Naive thymus-derived CD8-positive, alpha-beta T cell (primary cell): ENCODE measurements around the gene ATP6V1G1. TPM values are rescaled to one million over a fixed set of nuclear protein-coding genes. Genes with fewer than 3 reads are reported as not detected.

ENCODE experiments used
- ATAC-seq, 2 donors: fragments of 150-1000 bp; cut with Tn5 transposase in 1 of 2; sonication (Bioruptor Pico), chemical (Tn5 transposase) in 1 of 2; 1 replicate in 1 of 2; 2 replicates in 1 of 2; pipeline ENCODE4 v1.10.0; 2021; ENCODE audit warnings: mild to moderate bottlenecking in 2 of 2, moderate library complexity in 2 of 2
- POLR2A ChIA-PET: fragments of 350-600 bp; sonication (Branson Sonifier 250); formaldehyde crosslinking; loops from one replicate; lab custom pipeline; 2021; ENCODE audit warnings: antibody characterized with exemption; lab: Charles Lee
- DNase-seq, 10 donors: peaks; one replicate each; pipeline versions ENCODE4 v3.0.0 to v3.0.0-alpha.2; 2020 to 2022
- H3K27ac Mint-ChIP-seq, 10 donors: one replicate each; pipeline ENCODE4 v1.8.0; 2020 to 2022; ENCODE audit warnings: mild to moderate bottlenecking in 10 of 10, mixed read lengths in 10 of 10, moderate library complexity in 4 of 10, inconsistent platforms in 1 of 10
- H3K27me3 Mint-ChIP-seq, 5 donors: one replicate each; pipeline ENCODE4 v1.8.0; 2021 to 2022; ENCODE audit warnings: mixed read lengths in 5 of 5
- H3K36me3 Mint-ChIP-seq, 3 donors: one replicate each; pipeline ENCODE4 v1.8.0; 2020 to 2022; ENCODE audit warnings: mixed read lengths in 3 of 3, mild to moderate bottlenecking in 2 of 3, inconsistent platforms in 1 of 3
- H3K4me1 Mint-ChIP-seq, 4 donors: one replicate each; pipeline ENCODE4 v1.8.0; 2021 to 2022; ENCODE audit warnings: mixed read lengths in 4 of 4
- H3K4me3 Mint-ChIP-seq, 10 donors: one replicate each; pipeline ENCODE4 v1.8.0; 2020 to 2022; ENCODE audit warnings: mild to moderate bottlenecking in 10 of 10, mixed read lengths in 10 of 10, moderate library complexity in 6 of 10, inconsistent platforms in 1 of 10
- H3K9me3 Mint-ChIP-seq, 9 donors: one replicate each; pipeline ENCODE4 v1.8.0; 2020 to 2022; ENCODE audit warnings: mixed read lengths in 9 of 9, mild to moderate bottlenecking in 3 of 9, inconsistent platforms in 1 of 9, moderate library complexity in 1 of 9
- polyA plus RNA-seq, 3 donors: library from polyadenylated mRNA; unstranded; fragments of 300-500 nt; fragmentation: Illumina TruSeq; gene quantifications; one replicate each; pipeline ENCODE4 v1.2.3, GENCODE V29; 2021
- total RNA-seq, 8 experiments: library from RNA in 2 of 8; stranded (reverse) in 2 of 8; gene quantifications; one replicate each; pipeline ENCODE4 v1.2.3 and lab custom pipeline; 2021 to 2026

Gene ATP6V1G1, protein sequence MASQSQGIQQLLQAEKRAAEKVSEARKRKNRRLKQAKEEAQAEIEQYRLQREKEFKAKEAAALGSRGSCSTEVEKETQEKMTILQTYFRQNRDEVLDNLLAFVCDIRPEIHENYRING
- total RNA-seq (100 to 1,000 TPM; 165 to 170 TPM), polyA plus RNA-seq (100 to 1,000 TPM; 298 to 381 (median 349) TPM), total RNA-seq (lab: John Stamatoyannopoulos, UW) (83.2 to 146 (median 110) reads per million in 6 experiments)

DNA sequence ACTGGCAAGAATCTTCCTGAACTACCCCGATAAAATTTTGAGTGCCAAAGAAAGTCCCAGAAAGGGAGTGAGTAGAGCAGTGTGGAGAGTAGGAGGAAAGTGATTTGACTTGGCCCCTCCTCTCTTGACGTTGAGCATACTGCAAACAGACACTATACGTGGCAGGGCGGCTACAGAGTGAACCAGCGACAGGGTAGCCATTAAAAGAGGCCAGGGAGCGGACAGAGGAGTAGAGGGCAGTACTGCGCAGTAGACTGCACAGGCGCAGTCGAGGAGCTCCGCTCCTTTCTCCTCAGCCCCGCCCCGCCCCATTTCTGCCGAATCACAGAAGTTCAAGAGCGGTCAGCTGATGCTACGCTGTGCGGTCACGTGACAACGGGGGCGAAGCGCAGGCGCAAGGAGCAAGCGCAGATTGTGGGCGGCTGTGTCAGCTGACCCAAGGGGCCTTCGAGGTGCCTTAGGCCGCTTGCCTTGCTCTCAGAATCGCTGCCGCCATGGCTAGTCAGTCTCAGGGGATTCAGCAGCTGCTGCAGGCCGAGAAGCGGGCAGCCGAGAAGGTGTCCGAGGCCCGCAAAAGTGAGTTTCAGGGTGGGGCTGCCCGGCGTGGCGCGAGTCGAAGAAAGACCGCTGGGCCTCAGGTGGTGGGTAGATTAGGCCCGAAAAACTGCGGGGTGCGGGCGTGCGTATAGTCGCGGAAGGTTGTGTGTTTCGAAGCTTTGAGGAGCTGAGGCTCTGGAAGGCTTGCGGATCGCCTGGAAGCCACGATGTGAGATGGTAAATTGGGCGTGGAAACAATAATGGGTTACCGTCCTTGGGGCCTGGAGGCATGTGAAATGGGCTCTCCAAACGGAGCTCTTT, at the start of gene ATP6V1G1:
Gene ATP6V1G1, plus strand, starts transcription at position 425 of the 858 bp plus-strand sequence. Its CDS starts 70 bp downstream, at position 495.
- Mint-ChIP-seq H3K4me3 (peak within 1 kb of the TSS; percentile 96 to 100 (median 98)), H3K27me3 (no peaks in the 10 kb centered on the region), H3K4me1 (peaks cover 34 to 52% (median 49%) of the 10 kb centered on the region in 4 donors), H3K36me3 (peaks cover 6 to 19% (median 10%) of the 10 kb centered on the region in 3 donors), H3K27ac (peak within 1 kb of the TSS; percentile 99 to 100 (median 100)), H3K9me3 (no peaks in the 10 kb centered on the region)
- ATAC-seq, result peak; percentile 87 to 90
- peak; percentile 91 to 100 (median 98) for DNase-seq
- POLR2A ChIA-PET, result interaction anchor here (0.8 to 8.1 kb wide), 28 partner anchors 8 to 311 kb away, joined by 3 to 105 read pairs (median 4); partner anchors contain the start of genes AKNA, TMEM268 and WHRN

DNA sequence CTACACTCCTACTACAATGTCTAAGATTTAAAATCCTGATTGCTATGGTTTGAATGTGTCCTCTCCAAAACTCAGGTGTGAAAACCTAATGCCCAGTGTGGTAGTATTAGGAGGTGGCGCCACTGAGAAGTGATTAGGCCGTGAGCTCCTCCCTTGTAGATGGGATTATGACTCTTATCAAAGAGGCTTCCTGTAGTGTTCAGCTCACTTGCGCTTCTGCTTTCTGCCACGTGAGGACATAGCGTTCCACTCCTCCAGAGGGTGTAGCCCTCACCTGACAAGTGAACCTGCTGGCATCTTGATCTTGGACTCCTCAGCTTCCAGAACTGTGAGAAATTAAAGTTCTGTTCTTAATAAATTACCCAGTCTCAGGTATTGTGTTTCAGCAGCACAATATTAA, 49.3 kb upstream of the ATP6V1G1 start:
- peak in 6 of 10 donors; percentile 6 to 32 (median 21) for DNase-seq
- Mint-ChIP-seq H3K4me3 (no peak overlapping the region), H3K4me1 (peaks cover 2 to 8% (median 6%) of the 10 kb centered on the region in 4 donors), H3K36me3 (no peaks in the 10 kb centered on the region), H3K9me3 (peaks cover 0 to 2% (median 0%) of the 10 kb centered on the region in 9 donors), H3K27ac (peak overlapping the region in 4 of 10 donors; percentile 4 to 39 (median 7)), H3K27me3 (peaks cover 0 to 2% (median 0%) of the 10 kb centered on the region in 5 donors)
- POLR2A ChIA-PET, result interaction anchor here (0.6 to 2.3 kb wide), 3 partner anchors 49 to 115 kb away, joined by 3 to 5 read pairs (median 4); partner anchors contain the start of gene ATP6V1G1
- ATAC-seq, result peak; percentile 88 to 92

DNA sequence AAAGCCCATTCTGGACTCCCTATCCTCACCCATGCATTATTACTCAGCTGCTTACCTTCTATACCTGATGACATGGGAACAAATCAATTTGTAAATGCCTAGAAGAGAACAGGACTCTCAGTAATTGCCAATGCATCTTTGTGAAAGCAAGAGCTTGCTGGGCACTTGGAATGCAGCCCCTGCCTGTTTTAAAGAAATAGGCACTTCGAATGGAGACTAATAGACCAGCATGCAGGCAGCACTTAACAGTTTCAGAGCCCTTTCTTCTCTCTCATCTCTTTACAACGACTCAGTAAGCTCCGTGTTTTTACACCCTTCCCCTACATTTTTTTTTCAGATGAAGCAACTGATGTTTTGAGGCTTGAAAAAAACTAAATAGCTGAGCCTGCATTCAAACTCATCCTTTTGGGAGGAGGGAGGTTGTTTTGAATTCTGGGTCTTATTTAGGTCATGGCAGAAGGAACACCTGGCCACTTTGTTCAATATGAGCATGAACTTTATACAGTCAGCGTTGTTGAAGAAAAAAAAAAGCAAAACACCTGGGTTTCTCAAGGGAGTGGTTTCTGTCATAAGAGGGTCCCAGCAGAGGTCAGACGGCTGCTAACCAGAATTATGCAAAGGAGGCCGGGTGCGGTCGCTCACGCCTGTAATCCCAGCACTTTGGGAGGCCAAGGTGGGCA, 47.7 kb upstream of the ATP6V1G1 start:
- peak overlapping the region in 1 of 10 donors; percentile 2 for H3K27ac Mint-ChIP-seq
- POLR2A ChIA-PET, result interaction anchor here (0.6 to 2.3 kb wide), 2 partner anchors 48 to 384 kb away, joined by 3 to 5 read pairs; partner anchors contain the start of gene ATP6V1G1

DNA sequence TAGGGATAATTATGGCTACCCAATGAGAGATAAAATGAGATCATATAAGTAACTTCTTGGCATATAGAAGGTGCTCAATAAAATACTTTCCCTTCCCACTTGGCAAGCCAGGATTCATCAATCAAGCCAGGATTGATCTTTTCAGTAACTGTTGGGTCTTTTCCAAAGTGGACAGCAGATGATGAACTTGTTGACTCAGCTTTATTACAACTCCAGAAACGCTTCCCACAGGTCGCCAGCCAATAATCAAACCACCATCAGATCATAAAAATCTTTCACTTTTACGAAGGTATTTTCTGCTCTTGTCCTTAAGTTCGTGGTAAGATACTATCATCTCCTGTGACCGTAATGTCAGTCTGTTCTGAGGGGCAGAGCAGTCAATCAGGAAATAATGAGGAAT, 42.5 kb upstream of the ATP6V1G1 start:
- DNase-seq, result no peak
- no peak for ATAC-seq
- H3K4me3 Mint-ChIP-seq, result no peak overlapping the region
- POLR2A ChIA-PET, result no interaction called here
- no peaks in the 10 kb centered on the region for H3K36me3 Mint-ChIP-seq
- no peak overlapping the region for H3K27ac Mint-ChIP-seq
- peaks cover 0 to 3% (median 0%) of the 10 kb centered on the region in 4 donors for H3K4me1 Mint-ChIP-seq
- H3K9me3 Mint-ChIP-seq, result no peaks in the 10 kb centered on the region
- peaks cover 0 to 9% (median 5%) of the 10 kb centered on the region in 5 donors for H3K27me3 Mint-ChIP-seq

More for the DNA sequence above, 47.7 kb upstream of the ATP6V1G1 start:
- H3K27me3 Mint-ChIP-seq, result peaks cover 0 to 2% (median 0%) of the 10 kb centered on the region in 5 donors
- H3K9me3 Mint-ChIP-seq, result no peaks in the 10 kb centered on the region
- H3K4me1 Mint-ChIP-seq, result peaks cover 2 to 8% (median 6%) of the 10 kb centered on the region in 4 donors
- H3K4me3 Mint-ChIP-seq, result no peak overlapping the region
- H3K36me3 Mint-ChIP-seq, result no peaks in the 10 kb centered on the region
- DNase-seq, result no peak
- no peak for ATAC-seq

DNA sequence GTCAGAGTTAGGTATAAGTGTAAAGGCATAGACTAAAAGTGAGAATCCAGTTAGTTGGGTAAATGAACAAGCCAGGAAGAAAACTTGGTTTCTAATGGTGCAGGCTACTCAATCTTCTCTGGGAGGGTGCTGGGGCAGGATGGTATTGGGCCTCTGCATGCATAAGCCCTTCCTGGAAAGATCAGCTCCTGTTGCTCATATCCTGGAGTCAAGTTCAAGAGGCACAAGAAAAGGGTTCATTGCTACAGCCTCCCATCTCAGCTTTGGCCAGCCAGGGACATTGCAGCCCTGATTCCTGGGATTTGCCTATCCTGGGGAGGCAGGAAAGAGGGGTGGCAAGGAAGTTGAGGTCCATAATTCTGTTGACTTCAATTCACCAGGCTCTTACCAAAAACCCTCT, 40.7 kb upstream of the ATP6V1G1 start:
- DNase-seq (no peak), ATAC-seq (no peak)
- Mint-ChIP-seq H3K27me3 (peaks cover 0 to 9% (median 5%) of the 10 kb centered on the region in 5 donors), H3K4me1 (peaks cover 0 to 3% (median 0%) of the 10 kb centered on the region in 4 donors), H3K9me3 (no peaks in the 10 kb centered on the region), H3K36me3 (no peaks in the 10 kb centered on the region), H3K4me3 (no peak overlapping the region), H3K27ac (no peak overlapping the region)
- POLR2A ChIA-PET, result no interaction called here

DNA sequence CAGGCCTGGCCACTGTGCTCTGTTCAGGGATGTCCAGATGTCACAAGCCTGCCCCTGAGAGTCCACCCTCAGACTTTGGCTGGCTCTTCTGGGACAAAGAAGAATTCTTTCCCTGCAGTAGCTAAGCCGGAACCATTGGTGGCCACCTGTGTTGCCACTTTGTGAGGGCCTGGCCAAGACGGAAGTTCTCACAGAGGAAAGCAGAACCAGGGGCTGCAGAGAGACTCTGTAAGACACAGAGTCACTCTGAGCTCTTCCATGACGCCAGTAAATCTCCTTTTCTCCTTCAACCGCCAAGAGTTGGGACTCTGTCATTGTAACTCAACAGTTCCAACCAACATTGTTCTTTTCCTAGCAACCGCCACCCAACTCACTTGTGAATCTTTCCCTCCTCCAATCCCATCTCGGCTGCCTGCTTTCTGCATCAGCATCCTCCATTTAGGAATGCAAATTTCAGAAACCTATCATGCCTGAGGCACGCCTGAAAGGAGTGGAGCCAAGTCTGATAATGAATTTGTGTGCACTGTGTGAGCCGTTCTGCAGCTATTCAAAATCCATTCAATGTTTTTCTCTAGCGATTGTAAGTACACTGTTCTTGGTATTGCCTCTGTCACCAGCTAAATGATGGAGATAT, 37.8 kb upstream of the ATP6V1G1 start:
- Mint-ChIP-seq H3K36me3 (no peaks in the 10 kb centered on the region), H3K4me1 (peaks cover 0 to 3% (median 0%) of the 10 kb centered on the region in 4 donors), H3K9me3 (no peaks in the 10 kb centered on the region), H3K27ac (no peak overlapping the region), H3K4me3 (no peak overlapping the region), H3K27me3 (peaks cover 0 to 9% (median 5%) of the 10 kb centered on the region in 5 donors)
- POLR2A ChIA-PET, result no interaction called here
- ATAC-seq (no peak), DNase-seq (no peak)

DNA sequence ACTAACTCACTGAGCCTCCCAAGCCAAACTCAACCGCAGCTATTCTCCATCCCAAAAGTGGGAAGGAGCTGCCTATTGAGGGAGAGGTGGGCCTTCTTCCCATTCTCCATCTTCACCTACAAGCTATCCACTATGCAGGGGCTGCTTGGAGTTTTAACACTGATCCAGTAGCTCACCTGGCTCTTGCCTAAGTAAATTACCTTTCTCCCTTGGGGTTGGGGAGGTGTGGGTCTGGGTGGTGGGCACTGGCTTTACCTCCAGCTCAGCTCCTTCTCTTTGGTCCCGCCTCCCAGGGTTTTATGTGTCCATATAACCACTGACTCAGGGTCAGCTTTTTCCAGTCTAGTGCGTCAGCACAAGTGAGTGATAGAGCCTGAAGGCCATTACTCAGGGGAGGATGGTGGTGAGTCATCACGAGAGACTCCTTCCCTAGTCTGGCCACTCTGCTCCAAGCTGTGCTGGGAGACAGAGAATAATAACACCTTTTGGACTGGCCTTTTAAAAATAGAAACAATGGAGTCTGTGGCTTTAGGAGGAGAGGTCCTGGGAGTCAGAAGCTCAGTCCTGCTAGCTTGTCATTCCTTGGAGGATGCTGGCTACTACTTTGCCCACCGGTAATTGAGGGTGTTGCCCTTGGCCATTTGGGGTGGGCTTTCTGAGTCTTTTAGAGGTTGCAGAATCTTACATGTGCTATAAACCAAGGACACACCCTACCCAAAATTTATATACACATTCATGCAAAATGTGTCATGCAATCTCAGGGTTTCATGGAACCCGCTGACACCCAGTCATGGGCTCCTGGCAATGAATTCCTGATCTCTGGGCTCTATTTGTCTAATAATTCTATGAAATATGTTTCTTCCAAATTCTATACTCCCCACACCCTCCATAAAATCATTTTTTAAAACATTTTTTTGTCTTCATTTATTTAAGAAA, 35.6 kb upstream of the ATP6V1G1 start:
- DNase-seq, result no peak
- Mint-ChIP-seq H3K9me3 (peaks cover 0 to 5% (median 1%) of the 10 kb centered on the region in 9 donors), H3K27ac (no peak overlapping the region), H3K4me3 (no peak overlapping the region), H3K36me3 (peaks cover 0 to 5% (median 0%) of the 10 kb centered on the region in 3 donors), H3K4me1 (peaks cover 0 to 6% (median 0%) of the 10 kb centered on the region in 4 donors), H3K27me3 (peaks cover 0 to 9% (median 3%) of the 10 kb centered on the region in 5 donors)
- POLR2A ChIA-PET, result no interaction called here
- no peak for ATAC-seq

DNA sequence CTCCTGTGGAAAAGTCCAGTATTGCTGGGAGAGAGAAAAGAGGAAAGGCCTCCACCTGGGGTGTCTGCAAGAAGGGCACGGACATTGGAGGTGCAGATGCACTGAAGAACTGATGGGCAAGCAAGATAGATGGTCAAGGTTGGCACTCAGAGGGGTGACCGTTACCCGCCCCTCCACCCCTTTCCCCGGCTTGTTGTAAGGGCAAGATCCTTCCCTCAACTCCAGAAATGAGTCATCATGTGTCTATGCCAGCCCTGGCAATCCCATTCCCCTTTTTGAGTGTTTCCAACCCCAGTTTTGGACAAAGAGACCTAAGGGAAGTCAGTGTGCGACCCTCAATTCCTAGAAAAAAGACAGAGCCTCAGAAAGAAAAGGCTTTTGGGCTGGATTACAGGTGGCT, 34.9 kb upstream of the ATP6V1G1 start:
- Mint-ChIP-seq H3K36me3 (peaks cover 0 to 5% (median 0%) of the 10 kb centered on the region in 3 donors), H3K9me3 (peaks cover 0 to 5% (median 1%) of the 10 kb centered on the region in 9 donors), H3K27ac (no peak overlapping the region), H3K4me3 (no peak overlapping the region), H3K27me3 (peaks cover 0 to 9% (median 3%) of the 10 kb centered on the region in 5 donors), H3K4me1 (peaks cover 0 to 6% (median 0%) of the 10 kb centered on the region in 4 donors)
- ATAC-seq (no peak), DNase-seq (no peak)
- POLR2A ChIA-PET, result no interaction called here

DNA sequence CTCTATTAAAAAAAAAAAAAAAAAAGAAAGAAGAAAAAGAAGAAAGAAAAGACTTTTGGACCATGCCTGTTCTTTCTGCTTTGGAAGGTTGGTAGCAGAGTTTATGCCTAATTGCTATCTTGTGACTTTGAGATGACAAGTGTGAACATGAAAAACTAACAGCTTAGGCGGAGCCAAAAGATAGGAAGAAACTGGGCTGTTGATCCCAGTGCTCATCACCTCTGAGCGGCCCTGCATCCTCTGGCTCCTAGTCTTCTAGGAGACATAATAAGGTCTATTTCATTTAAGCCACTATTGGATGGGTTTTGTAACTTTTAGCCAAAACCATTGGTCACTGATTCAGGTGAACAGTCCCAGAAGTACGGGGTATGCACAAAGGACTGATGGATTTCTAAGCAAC, 34.4 kb upstream of the ATP6V1G1 start:
- POLR2A ChIA-PET, result no interaction called here
- Mint-ChIP-seq H3K4me3 (no peak overlapping the region), H3K9me3 (peaks cover 0 to 5% (median 1%) of the 10 kb centered on the region in 9 donors), H3K4me1 (peaks cover 0 to 7% (median 0%) of the 10 kb centered on the region in 4 donors), H3K36me3 (peaks cover 0 to 5% (median 0%) of the 10 kb centered on the region in 3 donors), H3K27ac (no peak overlapping the region), H3K27me3 (peaks cover 0 to 8% (median 3%) of the 10 kb centered on the region in 5 donors)
- ATAC-seq, result no peak
- DNase-seq, result no peak

DNA sequence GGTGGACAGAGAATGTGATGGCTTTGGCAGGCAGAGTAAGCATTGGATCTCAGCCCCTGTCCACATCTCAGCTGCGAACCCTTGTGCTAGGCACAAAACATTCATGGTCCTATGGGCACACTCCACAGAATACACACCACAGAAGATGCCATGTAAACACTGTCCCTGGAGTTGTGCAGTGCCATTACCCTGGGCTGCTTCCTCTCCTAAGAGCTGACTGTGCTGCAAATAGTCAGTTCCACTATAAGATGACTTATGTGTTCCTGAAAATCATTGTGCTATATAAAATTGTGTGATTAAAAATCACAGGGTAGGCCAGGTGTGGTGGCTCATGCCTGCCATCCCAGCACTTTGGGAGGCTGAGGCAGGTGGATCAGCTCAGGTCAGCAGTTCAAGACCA, 31.9 kb upstream of the ATP6V1G1 start:
- peaks cover 0 to 5% (median 1%) of the 10 kb centered on the region in 9 donors for H3K9me3 Mint-ChIP-seq
- H3K36me3 Mint-ChIP-seq, result peaks cover 0 to 5% (median 0%) of the 10 kb centered on the region in 3 donors
- no peak overlapping the region for H3K4me3 Mint-ChIP-seq
- peaks cover 0 to 9% (median 0%) of the 10 kb centered on the region in 4 donors for H3K4me1 Mint-ChIP-seq
- ATAC-seq (no peak), DNase-seq (no peak)
- POLR2A ChIA-PET, result no interaction called here
- peaks cover 0 to 6% (median 0%) of the 10 kb centered on the region in 5 donors for H3K27me3 Mint-ChIP-seq
- no peak overlapping the region for H3K27ac Mint-ChIP-seq
